Measurements from ENCODE around the gene CELF3.

- TF ChIP-seq CTCF (IDR thresholded peaks at IDR 0.05; ENCODE audit: insufficient read depth, low read length) (no peak), GABPA (IDR thresholded peaks at IDR 0.05; ENCODE audit: low read depth) (no peak), POLR2AphosphoS5 (IDR thresholded peaks at IDR 0.05; ENCODE audit: low read depth) (no peak)
Observed at GRCh38 chr1:151733126-151733525, 16.5 kb upstream of the CELF3 start.

Measured in HL-60 (cell line).